CD4-positive, alpha-beta T cell (primary cell): ENCODE results near the gene FHIP1B. TPM values are rescaled to one million over a fixed set of nuclear protein-coding genes. Genes with fewer than 3 reads are reported as not detected.
"Not testable (repeated sequence)": the region's sequence is repeated elsewhere in the genome, so short reads cannot be mapped to it uniquely, and the experiment has no call there.

Experiments
- ATAC-seq: fragments of 200-7000 bp; cut with Tn5 transposase; one replicate; pipeline ENCODE4 v1.10.0; 2022; ENCODE audit warnings: mild to moderate bottlenecking; ENCODE audit not compliant: poor library complexity
- CTCF ChIA-PET: fragments of 350-600 bp; sonication (Branson Sonifier 250); formaldehyde crosslinking; loops from one replicate; lab custom pipeline; 2021; ENCODE audit warnings: antibody characterized with exemption, inconsistent platforms; lab: Charles Lee
- POLR2A ChIA-PET: fragments of 350-600 bp; sonication (Branson Sonifier 250); formaldehyde crosslinking; loops from one replicate; lab custom pipeline; 2021; ENCODE audit warnings: antibody characterized with exemption, inconsistent platforms; lab: Charles Lee
- DNase-seq, 14 experiments: peaks; one replicate each; pipeline ENCODE4 v3.0.0-alpha.2; 2013 to 2020; ENCODE audit warnings: mixed read lengths in 2 of 14
- H3K27ac ChIP-seq, 2 donors: one replicate each; pipeline versions ENCODE4 v1.5.1 to v1.7.0; 2013; ENCODE audit warnings: low read length in 2 of 2, low read depth in 1 of 2, mild to moderate bottlenecking in 1 of 2
- H3K27me3 ChIP-seq, 2 experiments: 1 replicate in 1 of 2; 2 replicates in 1 of 2; pipeline versions ENCODE4 v1.6.1 to v1.7.0; 2013; ENCODE audit warnings: low read length in 2 of 2, control low read depth in 1 of 2, mild to moderate bottlenecking in 1 of 2, moderate library complexity in 1 of 2; ENCODE audit not compliant: insufficient read depth in 2 of 2, control insufficient read depth in 1 of 2
- H3K36me3 ChIP-seq: one replicate; pipeline ENCODE4 v1.6.1; 2013; ENCODE audit warnings: low read length, control low read depth; ENCODE audit not compliant: insufficient read depth
- H3K4me1 ChIP-seq: one replicate; pipeline ENCODE4 v1.6.1; 2013; ENCODE audit warnings: low read length, control low read depth; ENCODE audit not compliant: insufficient read depth
- H3K4me3 ChIP-seq: one replicate; pipeline ENCODE4 v1.5.1; 2013; ENCODE audit warnings: mild to moderate bottlenecking, low read length, moderate library complexity
- H3K9me3 ChIP-seq, 2 experiments: 1 replicate in 1 of 2; 2 replicates in 1 of 2; pipeline versions ENCODE4 v1.6.1 to v1.7.0; 2013; ENCODE audit warnings: low read length in 2 of 2, mild to moderate bottlenecking in 2 of 2, control low read depth in 1 of 2, moderate library complexity in 1 of 2; ENCODE audit not compliant: control insufficient read depth in 1 of 2, insufficient read depth in 1 of 2
- H3K27ac Mint-ChIP-seq: one replicate; pipeline ENCODE4 v1.8.0; 2020; ENCODE audit warnings: mixed read lengths
- H3K27me3 Mint-ChIP-seq: one replicate; pipeline ENCODE4 v1.8.0; 2021; ENCODE audit warnings: mixed read lengths
- H3K36me3 Mint-ChIP-seq: one replicate; pipeline ENCODE4 v1.8.0; 2021; ENCODE audit warnings: low read depth, mixed read lengths
- H3K4me1 Mint-ChIP-seq: one replicate; pipeline ENCODE4 v1.8.0; 2021; ENCODE audit warnings: low read depth, mixed read lengths
- H3K4me3 Mint-ChIP-seq: one replicate; pipeline ENCODE4 v1.8.0; 2020; ENCODE audit warnings: mild to moderate bottlenecking, mixed read lengths
- H3K9me3 Mint-ChIP-seq: one replicate; pipeline ENCODE4 v1.8.0; 2020; ENCODE audit warnings: mixed read lengths
- CTCF ChIP-seq: fragments of 200-600 bp; IDR thresholded peaks from one replicate; pipeline ENCODE4 v1.8.0; 2022; ENCODE audit warnings: antibody characterized with exemption, mild to moderate bottlenecking
- intact Hi-C, 2 experiments: fragments of 100-400 bp; cut with DNase I in 1 of 2; cut with micrococcal nuclease in 1 of 2; formaldehyde crosslinking; loops; one replicate each; pipeline versions ENCODE4 v1.15.1 to v1.9.0; 2023 to 2025; cut with DNase I, micrococcal nuclease
- polyA plus RNA-seq, 2 donors: library from polyadenylated mRNA; unstranded; fragments of 120-200 nt; gene quantifications; one replicate each; pipeline ENCODE4 v1.2.1, GENCODE V29; 2013
- total RNA-seq, 174 experiments: library from RNA in 2 of 174; stranded (reverse) in 2 of 174; gene quantifications; one replicate each; pipeline ENCODE4 v1.2.3 and lab custom pipeline; 2021 to 2026

Gene FHIP1B
- 10 to 100 TPM; 26.7 to 27.7 TPM for total RNA-seq
- polyA plus RNA-seq (2013, experiment 1 of 2): 39.5 TPM
- polyA plus RNA-seq (2013, experiment 2 of 2): 38.4 TPM
- total RNA-seq (lab: John Stamatoyannopoulos, UW): 18.9 to 79.2 (median 42.5) reads per million in 172 experiments

- Histone ChIP-seq H3K4me3 (peak within 1 kb of the TSS; percentile 90), H3K36me3 (no peaks in the 10 kb centered on the region), H3K4me1 (peaks cover 24% of the 10 kb centered on the region), H3K9me3 (no peaks in the 10 kb centered on the region), H3K27ac (peak within 1 kb of the TSS; percentile 68 to 85), H3K27me3 (no peaks in the 10 kb centered on the region)
- peaks cover 49% of the 10 kb centered on the region for H3K4me1 Mint-ChIP-seq
- peak within 1 kb of the TSS; percentile 87 for H3K27ac Mint-ChIP-seq
- H3K27me3 Mint-ChIP-seq: no peaks in the 10 kb centered on the region
- H3K4me3 Mint-ChIP-seq: peak within 1 kb of the TSS; percentile 98
- peak; percentile 97 to 100 (median 99) for DNase-seq
- ATAC-seq: peak; percentile 90
- intact Hi-C loops: loop anchor here (2.0 to 10.0 kb wide), 15 partner anchors 153 to 1840 kb away; partner anchors contain the start of genes ARFIP2 (in 2 of the 2), TIMM10B (in 2 of the 2), APBB1 (in 1 of the 2) and EIF3F (in 1 of the 2)
- ChIA-PET CTCF (interaction anchor here (1.6 kb wide), 1 partner anchor 17 kb away, joined by 8 read pairs; no protein-coding TSS in a partner anchor), POLR2A (interaction anchor here (1.0 to 2.7 kb wide), 6 partner anchors 9 to 247 kb away, joined by 5 to 11 read pairs (median 6); partner anchors contain the start of genes ARFIP2, CCKBR, SMPD1 and TIMM10B)
- no peaks in the 10 kb centered on the region for H3K9me3 Mint-ChIP-seq
- no peak for TF ChIP-seq CTCF
- H3K36me3 Mint-ChIP-seq: peaks cover 5% of the 10 kb centered on the region
Observed at GRCh38 chr11:6234387-6235107, at the start of gene FHIP1B. Gene FHIP1B (minus strand): TSS chr11:6234636. CDS start chr11:6224516, 10,120 bp downstream.

- ATAC-seq (no peak), DNase-seq (no peak)
- Histone ChIP-seq H3K36me3 (no peaks in the 10 kb centered on the region), H3K9me3 (no peaks in the 10 kb centered on the region), H3K27me3 (peaks cover 6 to 26% of the 10 kb centered on the region in 2 experiments), H3K27ac (no peak overlapping the region), H3K4me3 (no peak overlapping the region), H3K4me1 (no peaks in the 10 kb centered on the region)
- ChIA-PET CTCF (interaction anchor here (1.2 kb wide), 1 partner anchor 79 kb away, joined by 3 read pairs; no protein-coding TSS in a partner anchor), POLR2A (no interaction called here)
- H3K27ac Mint-ChIP-seq: no peak overlapping the region
- no peak for TF ChIP-seq CTCF
- H3K27me3 Mint-ChIP-seq: peaks cover 69% of the 10 kb centered on the region
- H3K4me3 Mint-ChIP-seq: no peak overlapping the region
- no peaks in the 10 kb centered on the region for H3K4me1 Mint-ChIP-seq
- no peaks in the 10 kb centered on the region for H3K36me3 Mint-ChIP-seq
- intact Hi-C loops: no loop called here
- H3K9me3 Mint-ChIP-seq: no peaks in the 10 kb centered on the region
Observed at GRCh38 chr11:6283453-6284023, 49.1 kb upstream of the FHIP1B start.

- ATAC-seq, H3K4me1 Mint-ChIP-seq, H3K9me3 Mint-ChIP-seq, H3K4me3 Mint-ChIP-seq, H3K4me1 ChIP-seq, POLR2A ChIA-PET, H3K27ac Mint-ChIP-seq, H3K36me3 ChIP-seq, H3K4me3 ChIP-seq, H3K36me3 Mint-ChIP-seq, DNase-seq, CTCF ChIA-PET, intact Hi-C loops, H3K9me3 ChIP-seq, H3K27ac ChIP-seq: not testable (repeated sequence)
- peaks cover 6 to 18% of the 10 kb centered on the region in 2 experiments for H3K27me3 ChIP-seq
- H3K27me3 Mint-ChIP-seq: peaks cover 79% of the 10 kb centered on the region
Observed at GRCh38 chr11:6280809-6281208, 46.4 kb upstream of the FHIP1B start.
